ENCODE data around the gene CMIP.

DNA sequence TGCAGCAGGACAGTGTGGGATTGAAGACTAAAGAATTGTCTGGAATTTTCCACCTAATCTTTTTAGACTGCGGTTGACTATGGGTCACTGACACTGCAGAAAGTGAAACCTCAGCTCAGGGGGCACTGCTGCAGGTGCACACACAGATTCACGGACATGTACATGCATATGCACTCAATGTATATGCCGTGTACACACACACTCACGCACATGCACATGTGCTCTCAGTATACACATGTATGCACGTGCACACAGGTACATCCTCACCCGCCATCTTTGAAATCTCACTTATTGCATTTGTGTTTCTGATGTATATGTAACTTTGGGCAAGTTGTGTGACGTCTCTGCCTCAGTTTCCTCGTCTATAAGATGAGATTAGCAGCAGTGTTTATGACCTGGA, 27.3 kb downstream of the CMIP start:
- TF ChIP-seq, protein P1, sequence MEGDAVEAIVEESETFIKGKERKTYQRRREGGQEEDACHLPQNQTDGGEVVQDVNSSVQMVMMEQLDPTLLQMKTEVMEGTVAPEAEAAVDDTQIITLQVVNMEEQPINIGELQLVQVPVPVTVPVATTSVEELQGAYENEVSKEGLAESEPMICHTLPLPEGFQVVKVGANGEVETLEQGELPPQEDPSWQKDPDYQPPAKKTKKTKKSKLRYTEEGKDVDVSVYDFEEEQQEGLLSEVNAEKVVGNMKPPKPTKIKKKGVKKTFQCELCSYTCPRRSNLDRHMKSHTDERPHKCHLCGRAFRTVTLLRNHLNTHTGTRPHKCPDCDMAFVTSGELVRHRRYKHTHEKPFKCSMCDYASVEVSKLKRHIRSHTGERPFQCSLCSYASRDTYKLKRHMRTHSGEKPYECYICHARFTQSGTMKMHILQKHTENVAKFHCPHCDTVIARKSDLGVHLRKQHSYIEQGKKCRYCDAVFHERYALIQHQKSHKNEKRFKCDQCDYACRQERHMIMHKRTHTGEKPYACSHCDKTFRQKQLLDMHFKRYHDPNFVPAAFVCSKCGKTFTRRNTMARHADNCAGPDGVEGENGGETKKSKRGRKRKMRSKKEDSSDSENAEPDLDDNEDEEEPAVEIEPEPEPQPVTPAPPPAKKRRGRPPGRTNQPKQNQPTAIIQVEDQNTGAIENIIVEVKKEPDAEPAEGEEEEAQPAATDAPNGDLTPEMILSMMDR (IDR thresholded peaks at IDR 0.05; ENCODE audit: borderline replicate concordance, extremely low read depth, low read length, poor library complexity, severe bottlenecking) = no peak
- no peak for TF ChIP-seq EZH2 (IDR thresholded peaks at IDR 0.05; ENCODE audit: borderline replicate concordance, low read depth, low read length, severe bottlenecking)
